WTC11 (cell line): ENCODE results near the gene POSTN. TPM values are rescaled to one million over a fixed set of nuclear protein-coding genes. Genes with fewer than 3 reads are reported as not detected.

Experiments used
- ATAC-seq: fragments of 200-7000 bp; cut with Tn5 transposase; 2 replicates; pipeline ENCODE4 v1.10.0; 2021; ENCODE audit warnings: mild to moderate bottlenecking, moderate library complexity
- CTCF ChIA-PET: fragments of 300-600 bp; sonication (Branson Sonifier 250); formaldehyde crosslinking; loops from one replicate; lab custom pipeline; 2021; ENCODE audit warnings: antibody characterized with exemption; lab: Charles Lee
- POLR2A ChIA-PET: fragments of 350-600 bp; sonication (Branson Sonifier 250); formaldehyde crosslinking; loops from one replicate; lab custom pipeline; 2021; ENCODE audit warnings: antibody characterized with exemption; lab: Charles Lee
- DNase-seq: peaks from one replicate; pipeline ENCODE4 v3.0.0; 2021; ENCODE audit warnings: low spot score
- H3K27ac Mint-ChIP-seq: 2 replicates; pipeline ENCODE4 v1.8.0; 2021; ENCODE audit warnings: mixed read lengths
- H3K27me3 Mint-ChIP-seq: 2 replicates; pipeline ENCODE4 v1.8.0; 2021; ENCODE audit warnings: low read depth, mild to moderate bottlenecking, moderate library complexity, mixed read lengths
- H3K36me3 Mint-ChIP-seq: 2 replicates; pipeline ENCODE4 v1.8.0; 2021; ENCODE audit warnings: mixed read lengths
- H3K4me1 Mint-ChIP-seq: 2 replicates; pipeline ENCODE4 v1.8.0; 2022; ENCODE audit warnings: mixed read lengths
- H3K4me3 Mint-ChIP-seq: 2 replicates; pipeline ENCODE4 v1.8.0; 2021; ENCODE audit warnings: mild to moderate bottlenecking, moderate library complexity, mixed read lengths
- H3K9me3 Mint-ChIP-seq: 2 replicates; pipeline ENCODE4 v1.8.0; 2021; ENCODE audit warnings: mixed read lengths
- ARID4B ChIP-seq: sonication (generic); formaldehyde crosslinking; IDR thresholded peaks from 2 replicates; pipeline ENCODE4 v1.8.0; 2023; ENCODE audit warnings: missing genetic modification reagents, mild to moderate bottlenecking, borderline replicate concordance
- ATF2 ChIP-seq: sonication (generic); formaldehyde crosslinking; IDR thresholded peaks from 2 replicates; pipeline ENCODE4 v1.8.1; 2022; ENCODE audit warnings: low read depth, missing genetic modification reagents, borderline replicate concordance
- CBFB ChIP-seq: sonication (generic); formaldehyde crosslinking; IDR thresholded peaks from 2 replicates; pipeline ENCODE4 v1.8.1; 2022; ENCODE audit warnings: mild to moderate bottlenecking, low read depth, missing genetic modification reagents
- E2F5 ChIP-seq: sonication (generic); formaldehyde crosslinking; IDR thresholded peaks from 2 replicates; pipeline ENCODE4 v1.8.1; 2022; ENCODE audit warnings: mild to moderate bottlenecking, moderate library complexity, missing genetic modification reagents
- EMX1 ChIP-seq: fragments of 250-450 bp; sonication (Bioruptor Pico); IDR thresholded peaks from 2 replicates; pipeline ENCODE4 v1.8.0; 2021; ENCODE audit warnings: mild to moderate bottlenecking
- FOXP4 ChIP-seq: sonication (generic); formaldehyde crosslinking; IDR thresholded peaks from 2 replicates; pipeline ENCODE4 v1.8.0; 2022; ENCODE audit warnings: mild to moderate bottlenecking, missing genetic modification reagents
- HMGA2 ChIP-seq: fragments of 250-450 bp; sonication (Bioruptor Pico); IDR thresholded peaks from 2 replicates; pipeline ENCODE4 v1.4.0; 2021; ENCODE audit warnings: mild to moderate bottlenecking, moderate library complexity
- IRF1 ChIP-seq: sonication (generic); formaldehyde crosslinking; IDR thresholded peaks from 2 replicates; pipeline ENCODE4 v1.8.0; 2023; ENCODE audit warnings: missing genetic modification reagents
- JUN ChIP-seq: sonication (generic); formaldehyde crosslinking; IDR thresholded peaks from 2 replicates; pipeline ENCODE4 v1.8.0; 2023; ENCODE audit warnings: mild to moderate bottlenecking, missing genetic modification reagents
- KAT7 ChIP-seq: sonication (generic); formaldehyde crosslinking; IDR thresholded peaks from 2 replicates; pipeline ENCODE4 v1.8.1; 2023; ENCODE audit warnings: missing genetic modification reagents, mild to moderate bottlenecking, borderline replicate concordance
- MYBL2 ChIP-seq: sonication (generic); formaldehyde crosslinking; IDR thresholded peaks from 2 replicates; pipeline ENCODE4 v1.8.1; 2023; ENCODE audit warnings: mild to moderate bottlenecking, moderate library complexity, missing genetic modification reagents
- NFYB ChIP-seq: sonication (generic); formaldehyde crosslinking; conservative IDR thresholded peaks from 2 replicates; pipeline ENCODE4 v1.8.0; 2022; ENCODE audit warnings: low read depth, missing genetic modification reagents
- STAT6 ChIP-seq: sonication (generic); formaldehyde crosslinking; conservative IDR thresholded peaks from 2 replicates; pipeline ENCODE4 v1.8.1; 2023; ENCODE audit warnings: mild to moderate bottlenecking, low read depth, missing genetic modification reagents, moderate library complexity
- TP53 ChIP-seq: sonication (generic); formaldehyde crosslinking; IDR thresholded peaks from 2 replicates; pipeline ENCODE4 v1.8.1; 2023; ENCODE audit warnings: mild to moderate bottlenecking, missing genetic modification reagents
- ZNF423 ChIP-seq: fragments of 250-450 bp; sonication (Bioruptor Pico); IDR thresholded peaks from 2 replicates; pipeline ENCODE4 v2.1.2; 2022; ENCODE audit warnings: mild to moderate bottlenecking, moderate library complexity
- ZNF512 ChIP-seq: sonication (generic); formaldehyde crosslinking; IDR thresholded peaks from 2 replicates; pipeline ENCODE4 v1.8.1; 2022; ENCODE audit warnings: missing genetic modification reagents, borderline replicate concordance
- ZNF671 ChIP-seq: fragments of 250-450 bp; sonication (Bioruptor Pico); IDR thresholded peaks from 2 replicates; pipeline ENCODE4 v1.8.0; 2021; ENCODE audit warnings: mild to moderate bottlenecking
- ZSCAN18 ChIP-seq: fragments of 250-450 bp; sonication (Bioruptor Pico); IDR thresholded peaks from 2 replicates; pipeline ENCODE4 v2.1.2; 2022; ENCODE audit warnings: mild to moderate bottlenecking, moderate library complexity
- total RNA-seq: library from RNA; stranded (reverse); gene quantifications from 3 replicates; pipeline ENCODE4 v1.2.3, GENCODE V29; 2021

POSTN gene
- total RNA-seq, 1 experiment from 2014 or later = 0.70 TPM

- no peak for TF ChIP-seq TP53
- TF ChIP-seq FOXP4 (CRISPR knock-in tag) = no peak
- TF ChIP-seq ZSCAN18 (CRISPR knock-in tag) = no peak
Observed at GRCh38 chr13:37544995-37545394, 53.6 kb downstream of the POSTN start (continued).

GRCh38 chr13:37539976-37540605 lies 58.5 kb downstream of the POSTN start:
- ChIA-PET POLR2A (no interaction called here), CTCF (no interaction called here)
- H3K4me3 Mint-ChIP-seq = no peak overlapping the region
- 0 out of 2 replicates have a peak, but pooled peaks cover 8% of the 10 kb centered on the region for H3K9me3 Mint-ChIP-seq
- ATAC-seq = no peak
- 0 out of 2 replicates have a peak overlapping the region, but pooled peaks have one; percentile 9 for H3K27ac Mint-ChIP-seq
- peaks cover 3% of the 10 kb centered on the region for H3K4me1 Mint-ChIP-seq
- DNase-seq = no peak
- no peaks in the 10 kb centered on the region; the same call in 1 of the 2 replicates for H3K27me3 Mint-ChIP-seq
- H3K36me3 Mint-ChIP-seq = no peaks in the 10 kb centered on the region
- TF ChIP-seq STAT6 (CRISPR knock-in tag) (no peak), KAT7 (CRISPR knock-in tag) (no peak), E2F5 (no peak), ZSCAN18 (CRISPR knock-in tag) (no peak), HMGA2 (CRISPR knock-in tag) (no peak), EMX1 (CRISPR knock-in tag) (no peak), ZNF423 (CRISPR knock-in tag) (no peak), IRF1 (CRISPR knock-in tag) (no peak), NFYB (CRISPR knock-in tag) (no peak), ATF2 (CRISPR knock-in tag) (no peak), ZNF512 (CRISPR knock-in tag) (no peak), MYBL2 (CRISPR knock-in tag) (no peak), ARID4B (CRISPR knock-in tag) (no peak), ZNF671 (no peak), JUN (no peak), CBFB (CRISPR knock-in tag) (no peak)
